Measurements from ENCODE around the gene RALGPS2.

DNA sequence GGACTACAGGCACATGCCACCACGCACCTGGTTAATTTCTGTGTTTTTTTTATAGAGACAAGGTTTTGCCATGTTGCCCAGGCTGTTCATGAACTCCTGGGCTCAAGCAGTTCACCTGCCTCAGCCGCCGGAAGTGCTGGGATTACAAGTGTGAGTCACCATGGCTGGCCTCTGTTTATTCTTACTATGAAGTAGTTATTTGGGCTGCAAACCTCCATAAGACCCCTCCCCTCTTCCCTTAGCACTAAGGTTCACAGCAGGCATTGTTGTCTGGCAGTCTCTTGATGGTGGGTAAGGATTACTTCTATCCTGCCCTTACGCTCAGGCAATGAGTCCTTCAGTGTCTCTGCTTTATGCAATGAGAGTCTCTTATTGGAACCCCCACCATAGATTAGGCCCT is 94.1 kb downstream of the RALGPS2 start:
- TF ChIP-seq, protein P1, sequence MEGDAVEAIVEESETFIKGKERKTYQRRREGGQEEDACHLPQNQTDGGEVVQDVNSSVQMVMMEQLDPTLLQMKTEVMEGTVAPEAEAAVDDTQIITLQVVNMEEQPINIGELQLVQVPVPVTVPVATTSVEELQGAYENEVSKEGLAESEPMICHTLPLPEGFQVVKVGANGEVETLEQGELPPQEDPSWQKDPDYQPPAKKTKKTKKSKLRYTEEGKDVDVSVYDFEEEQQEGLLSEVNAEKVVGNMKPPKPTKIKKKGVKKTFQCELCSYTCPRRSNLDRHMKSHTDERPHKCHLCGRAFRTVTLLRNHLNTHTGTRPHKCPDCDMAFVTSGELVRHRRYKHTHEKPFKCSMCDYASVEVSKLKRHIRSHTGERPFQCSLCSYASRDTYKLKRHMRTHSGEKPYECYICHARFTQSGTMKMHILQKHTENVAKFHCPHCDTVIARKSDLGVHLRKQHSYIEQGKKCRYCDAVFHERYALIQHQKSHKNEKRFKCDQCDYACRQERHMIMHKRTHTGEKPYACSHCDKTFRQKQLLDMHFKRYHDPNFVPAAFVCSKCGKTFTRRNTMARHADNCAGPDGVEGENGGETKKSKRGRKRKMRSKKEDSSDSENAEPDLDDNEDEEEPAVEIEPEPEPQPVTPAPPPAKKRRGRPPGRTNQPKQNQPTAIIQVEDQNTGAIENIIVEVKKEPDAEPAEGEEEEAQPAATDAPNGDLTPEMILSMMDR (IDR thresholded peaks at IDR 0.05) = no peak
- TF ChIP-seq POLR2A (IDR thresholded peaks at IDR 0.05) = no peak

All from adrenal gland (tissue), 5 donors.